Kidney capillary endothelial cell (primary cell): ENCODE data around the gene UBQLN4.

Experiments used
- DNase-seq: peaks from one replicate; pipeline ENCODE4 v3.0.0-alpha.2; 2018; ENCODE audit warnings: low spot score

UBQLN4 gene

DNA sequence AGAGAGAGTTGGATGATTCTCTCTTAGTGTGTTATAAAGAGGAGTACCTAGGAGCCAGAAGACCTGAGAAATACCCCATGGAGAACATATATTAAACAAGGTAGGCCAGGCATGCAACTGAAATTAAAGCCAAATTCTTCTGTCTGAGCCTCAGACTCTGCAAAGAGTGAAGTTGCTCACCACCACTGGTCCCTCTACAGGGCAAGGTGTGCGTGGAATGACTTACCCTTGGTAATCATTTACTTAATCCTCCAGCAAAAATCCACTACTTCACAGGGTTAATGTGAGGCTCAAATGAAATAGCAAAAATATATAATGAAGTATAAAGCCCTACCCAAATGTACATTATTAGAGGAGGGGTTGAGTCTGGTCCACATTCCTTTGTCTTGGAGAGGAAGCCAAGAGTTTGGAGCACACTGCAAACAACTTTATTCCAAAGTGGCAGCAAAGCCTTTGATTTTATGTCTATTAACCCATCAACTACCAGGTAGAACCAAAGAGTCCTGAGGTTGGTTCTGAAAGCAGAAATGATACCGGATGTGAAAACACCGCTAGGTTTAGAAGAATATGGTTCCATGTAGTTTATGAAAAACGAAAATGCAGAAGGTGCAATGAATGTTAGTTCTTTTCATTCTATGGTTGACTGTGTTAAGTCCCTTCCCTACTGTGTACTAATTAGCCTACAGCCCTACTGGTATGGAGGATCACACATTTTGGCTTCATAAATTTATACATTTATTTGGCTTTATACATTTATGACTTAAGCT lies 41.4 kb downstream of the UBQLN4 start:
- DNase-seq = no peak

DNA sequence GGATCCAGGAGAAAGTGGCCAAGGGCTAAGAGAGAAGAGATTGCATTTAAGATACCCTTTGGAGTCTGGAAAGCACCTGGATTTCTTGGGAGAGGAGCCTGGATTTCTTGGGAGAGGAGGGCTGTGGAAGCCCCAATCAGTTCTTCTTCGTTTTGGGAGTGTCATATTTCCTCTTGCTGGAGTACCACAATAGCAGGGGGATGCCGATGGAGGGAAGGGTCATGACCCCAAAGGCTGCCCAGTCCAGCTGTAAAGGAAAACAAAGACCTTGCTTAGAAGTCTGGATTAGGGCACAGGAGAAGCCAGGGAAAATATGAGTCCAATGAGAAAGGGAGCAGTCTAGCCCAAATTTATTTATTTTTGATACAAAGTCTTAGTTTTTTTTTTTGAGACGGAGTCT lies 44.2 kb downstream of the UBQLN4 start:
- DNase-seq = no peak

DNA sequence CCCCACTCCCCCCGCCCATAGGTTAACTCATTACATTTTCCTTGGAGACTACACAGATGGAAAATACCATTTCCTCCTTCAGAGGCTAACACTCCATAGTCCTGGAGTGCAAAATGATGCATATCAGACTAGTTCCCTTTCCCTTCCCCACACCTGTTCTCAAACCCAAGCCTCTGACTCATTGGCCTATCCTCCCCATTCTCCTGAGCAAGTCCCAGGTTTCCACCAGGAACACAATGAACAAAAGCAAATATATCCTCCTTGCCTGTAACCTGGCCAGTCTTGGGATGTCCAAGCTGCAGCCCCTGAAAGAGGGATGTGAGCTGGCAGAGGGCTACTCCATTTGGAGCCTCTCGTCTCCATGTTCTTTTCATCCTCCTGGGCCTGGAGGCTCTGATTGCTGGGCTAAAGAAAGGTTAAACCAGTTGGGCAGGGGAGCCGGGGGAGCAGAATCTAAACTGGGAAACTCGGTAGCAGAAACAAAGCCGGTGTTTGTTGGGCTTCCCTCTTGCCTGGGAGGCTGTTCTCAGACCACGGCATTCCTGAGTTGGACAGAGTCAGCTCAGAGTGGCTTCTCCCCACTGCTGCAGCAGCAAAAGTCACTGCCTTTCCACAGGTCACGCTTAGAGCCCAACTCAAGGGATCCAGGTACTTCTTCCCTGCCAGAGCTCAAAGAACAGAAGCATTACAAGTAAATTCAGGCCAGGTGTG lies 46.8 kb downstream of the UBQLN4 start:
- DNase-seq = no peak

DNA sequence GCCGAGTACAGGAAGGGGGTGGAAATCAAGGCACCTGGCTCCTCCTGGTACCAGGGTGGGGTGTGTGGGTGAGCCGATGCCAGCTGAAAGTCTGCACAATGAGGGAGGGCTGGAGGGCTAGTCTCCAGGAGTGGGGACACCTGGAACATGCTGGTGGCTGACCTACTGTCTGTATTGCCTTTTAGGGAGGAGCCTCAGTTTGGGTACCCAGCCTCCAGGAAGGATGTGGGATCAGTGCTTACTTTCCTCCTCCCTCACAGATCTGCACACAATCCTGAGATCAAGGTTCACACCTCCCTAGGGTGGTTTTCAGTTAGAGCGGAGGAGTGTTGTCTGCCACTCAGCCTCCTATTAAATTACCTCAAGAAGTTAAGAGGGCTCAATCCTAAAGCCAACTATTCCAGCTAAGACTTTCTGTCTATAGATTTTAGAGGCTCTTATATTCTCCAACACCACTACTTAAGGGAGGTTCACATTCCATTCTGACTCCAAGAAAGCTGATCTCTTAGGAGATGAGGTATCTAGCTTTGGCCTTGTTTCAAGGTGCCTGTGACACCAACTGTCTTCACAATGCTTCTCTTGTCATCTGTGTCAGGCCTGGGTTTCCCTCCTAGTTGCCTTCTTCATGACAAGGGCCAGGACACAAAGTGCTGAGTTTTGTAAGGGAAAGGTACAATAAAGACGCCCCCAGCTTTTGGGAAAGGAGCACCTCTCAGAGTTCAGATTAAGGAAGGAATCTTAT lies 48.6 kb downstream of the UBQLN4 start:
- no peak for DNase-seq

DNA sequence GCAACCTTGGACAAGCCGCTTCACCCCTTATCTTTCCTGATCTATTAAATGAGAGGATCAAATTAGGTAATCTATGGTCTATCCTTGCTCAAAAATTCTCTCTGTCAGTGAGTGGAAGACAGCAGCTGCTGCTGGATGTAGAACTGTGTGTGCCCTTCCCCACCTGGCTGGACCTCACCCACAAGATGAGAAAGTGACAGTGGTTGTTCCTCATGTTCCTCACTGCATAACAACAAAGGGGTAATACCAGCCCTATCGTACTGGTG lies 49.7 kb downstream of the UBQLN4 start:
- no peak for DNase-seq

DNA sequence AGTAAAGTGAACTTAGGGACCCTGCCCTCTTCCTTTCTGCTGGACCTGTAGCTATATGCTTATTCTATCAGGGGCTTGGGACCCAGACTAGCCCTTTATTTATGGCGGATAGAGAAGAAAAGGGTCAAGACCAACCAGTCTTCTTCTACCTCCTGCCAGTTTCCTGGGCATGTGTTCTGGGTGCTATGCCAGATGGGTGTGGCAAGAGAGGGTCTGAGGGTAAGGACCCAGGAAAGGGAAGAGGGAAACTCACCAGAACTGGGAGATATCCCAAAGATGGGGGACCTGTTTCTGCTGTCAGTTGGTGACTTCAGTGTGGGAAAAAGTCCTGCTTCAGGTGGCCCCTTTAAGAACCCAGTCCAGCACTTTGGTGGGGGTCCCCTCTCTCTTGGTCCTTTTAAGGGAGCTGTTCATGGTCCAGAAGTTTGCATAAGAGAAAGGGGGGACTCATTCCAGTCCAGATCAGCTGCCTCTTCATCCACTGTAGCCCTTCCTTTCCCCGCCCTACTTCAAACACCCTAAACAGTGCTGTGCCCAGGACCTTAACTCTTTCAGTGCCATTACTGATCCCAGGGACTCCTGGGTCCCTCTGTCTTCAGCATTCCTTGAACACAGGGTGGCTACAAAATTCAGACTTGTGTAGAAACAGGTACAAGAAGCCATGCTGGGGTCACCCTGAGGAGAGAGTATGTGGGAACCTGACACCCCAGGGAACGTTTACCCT lies 51.2 kb downstream of the UBQLN4 start:
- DNase-seq = no peak

DNA sequence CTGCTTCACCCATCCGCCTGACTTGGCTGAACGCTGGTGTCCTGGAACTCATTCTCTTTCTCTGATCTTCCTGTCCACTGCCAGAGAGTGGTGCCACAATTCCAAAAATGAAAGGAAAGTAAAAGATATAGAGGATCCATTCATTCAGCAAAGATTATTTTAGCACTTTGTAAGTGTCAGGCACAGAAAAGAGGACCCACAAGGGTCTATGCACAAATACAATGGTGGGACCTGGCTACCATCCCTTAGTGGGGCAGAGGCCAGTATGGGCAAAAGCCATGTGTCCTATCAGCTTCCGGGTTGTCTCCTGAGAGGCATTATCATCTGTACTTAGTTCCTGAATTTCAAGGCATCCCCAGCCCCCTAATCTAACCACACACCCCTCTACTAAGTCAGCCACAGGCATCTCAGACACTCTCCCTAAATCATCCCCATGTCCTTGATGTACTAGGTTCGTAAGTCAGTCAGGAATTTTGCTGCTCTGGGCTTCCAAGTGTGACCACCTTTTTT lies 51.9 kb downstream of the UBQLN4 start:
- no peak for DNase-seq

DNA sequence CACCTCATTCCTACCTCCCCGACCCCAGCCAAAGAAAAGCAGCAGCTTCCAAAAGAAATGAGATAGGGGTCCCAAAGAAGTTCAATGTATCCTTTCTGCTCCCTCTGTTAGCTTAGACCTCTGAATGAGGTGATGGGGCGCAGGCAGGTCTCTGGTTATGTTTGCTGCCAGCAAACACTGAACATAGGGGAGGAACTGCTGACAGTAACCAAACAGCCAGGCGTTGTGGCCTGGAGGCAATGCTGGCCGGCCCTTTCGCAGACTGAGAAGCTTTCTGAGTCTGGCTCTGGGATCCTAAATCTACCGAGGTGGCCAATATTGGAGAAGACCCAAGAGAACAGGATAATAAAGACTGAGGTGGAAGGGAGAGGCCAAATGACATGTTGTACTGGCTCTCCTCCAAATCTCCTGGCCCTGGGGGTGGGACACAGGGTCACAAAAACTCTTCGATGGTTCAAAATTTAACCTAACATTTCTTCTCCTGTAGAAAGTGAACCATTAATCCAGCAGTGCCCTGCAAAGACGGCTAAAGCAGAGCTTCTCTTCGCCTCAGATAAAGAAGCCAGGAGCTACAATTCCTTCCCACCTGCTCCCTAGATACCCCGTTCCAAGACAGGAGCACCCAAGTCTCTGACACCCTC lies 52.5 kb downstream of the UBQLN4 start:
- DNase-seq = no peak

DNA sequence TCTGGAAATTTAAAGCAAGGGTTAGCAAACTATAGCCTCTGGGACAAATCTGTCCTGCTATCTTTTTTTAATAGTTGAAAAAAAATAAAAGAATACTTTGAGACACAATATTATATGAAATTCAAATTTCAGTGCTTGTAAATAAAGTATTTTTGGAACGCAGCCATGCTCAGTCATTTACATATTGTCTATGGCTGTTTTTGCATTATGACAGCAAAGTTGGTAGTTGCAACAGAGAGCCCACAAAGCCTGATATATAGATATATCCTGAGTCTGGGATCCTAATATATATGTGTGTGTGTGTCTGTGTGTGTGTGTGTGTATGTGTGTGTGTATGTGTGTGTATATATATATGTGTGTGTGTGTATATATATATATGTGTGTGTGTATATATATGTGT lies 53.6 kb downstream of the UBQLN4 start:
- no peak for DNase-seq

DNA sequence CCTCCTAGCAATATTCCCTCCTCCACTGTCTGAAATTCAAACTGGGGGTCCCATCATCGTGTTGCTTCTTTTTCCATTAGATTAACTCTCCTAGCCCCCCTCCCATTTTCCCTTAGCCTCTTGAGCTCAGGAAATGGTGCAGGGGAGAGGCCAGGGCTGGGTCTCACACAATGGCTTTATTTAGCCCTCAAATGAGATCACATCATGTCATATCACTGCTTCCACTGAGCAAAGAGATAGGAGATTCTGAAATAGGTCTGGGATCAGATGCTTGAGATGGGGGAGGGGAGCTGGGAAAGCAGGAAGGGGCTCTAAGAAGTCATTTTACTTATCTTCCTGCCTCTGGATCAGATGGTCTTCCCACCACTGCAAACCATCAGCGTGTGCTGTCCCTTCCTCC lies 57.4 kb downstream of the UBQLN4 start:
- DNase-seq = no peak

DNA sequence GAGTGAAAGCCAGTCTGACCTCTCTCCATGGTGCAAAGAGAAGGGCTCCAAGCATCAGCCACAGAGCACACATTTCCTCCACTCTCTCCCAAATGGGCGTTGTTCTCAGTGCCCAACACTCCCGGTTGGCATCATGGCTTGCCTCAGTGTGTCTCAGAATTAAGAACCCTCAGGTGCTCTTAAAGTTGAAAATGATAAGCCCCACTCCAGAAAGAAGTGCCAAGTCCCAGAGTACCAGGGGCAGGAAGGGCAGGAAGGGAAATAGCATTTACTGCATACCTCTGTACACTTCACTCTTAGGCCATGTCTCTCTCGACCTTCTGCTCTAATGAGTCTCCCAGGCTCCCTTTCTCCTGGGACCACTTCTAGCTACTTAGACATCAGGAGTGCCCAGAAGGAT lies 60.0 kb downstream of the UBQLN4 start:
- DNase-seq = no peak

DNA sequence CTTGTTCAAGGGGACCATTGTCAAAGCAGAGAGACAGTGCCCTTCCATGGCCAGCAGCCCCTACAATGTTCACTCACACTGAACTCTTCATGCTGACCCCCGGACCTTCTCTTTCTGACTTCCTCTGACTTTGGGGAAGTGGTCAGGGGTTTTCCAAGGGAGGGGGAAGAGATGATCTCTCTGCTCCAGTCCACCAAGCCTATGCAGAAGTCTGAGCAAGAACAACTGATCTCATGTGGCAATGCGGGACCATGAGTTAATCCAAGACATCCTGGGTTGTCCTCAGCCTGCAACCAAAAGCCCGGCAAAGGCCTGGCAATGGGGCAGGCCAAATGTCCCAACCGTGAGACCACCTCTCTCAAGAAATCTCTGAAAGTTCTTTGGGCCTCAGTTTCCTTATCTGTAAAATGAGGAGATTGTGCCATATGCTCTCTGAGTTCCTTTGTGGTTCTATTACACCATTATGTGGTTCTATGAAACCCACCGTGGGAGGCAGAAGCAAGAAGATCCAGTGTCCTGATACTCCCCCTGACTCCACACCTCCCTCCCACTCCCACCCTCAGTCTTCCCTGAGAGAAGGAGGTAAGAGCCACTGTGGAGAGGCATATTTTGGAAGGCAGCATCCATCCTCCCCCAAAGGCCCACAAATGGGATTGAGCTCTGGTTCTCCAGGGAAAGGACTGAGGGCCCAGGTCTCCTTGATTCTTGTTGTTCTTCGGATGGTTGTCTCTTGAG lies 63.4 kb downstream of the UBQLN4 start:
- DNase-seq = no peak

DNA sequence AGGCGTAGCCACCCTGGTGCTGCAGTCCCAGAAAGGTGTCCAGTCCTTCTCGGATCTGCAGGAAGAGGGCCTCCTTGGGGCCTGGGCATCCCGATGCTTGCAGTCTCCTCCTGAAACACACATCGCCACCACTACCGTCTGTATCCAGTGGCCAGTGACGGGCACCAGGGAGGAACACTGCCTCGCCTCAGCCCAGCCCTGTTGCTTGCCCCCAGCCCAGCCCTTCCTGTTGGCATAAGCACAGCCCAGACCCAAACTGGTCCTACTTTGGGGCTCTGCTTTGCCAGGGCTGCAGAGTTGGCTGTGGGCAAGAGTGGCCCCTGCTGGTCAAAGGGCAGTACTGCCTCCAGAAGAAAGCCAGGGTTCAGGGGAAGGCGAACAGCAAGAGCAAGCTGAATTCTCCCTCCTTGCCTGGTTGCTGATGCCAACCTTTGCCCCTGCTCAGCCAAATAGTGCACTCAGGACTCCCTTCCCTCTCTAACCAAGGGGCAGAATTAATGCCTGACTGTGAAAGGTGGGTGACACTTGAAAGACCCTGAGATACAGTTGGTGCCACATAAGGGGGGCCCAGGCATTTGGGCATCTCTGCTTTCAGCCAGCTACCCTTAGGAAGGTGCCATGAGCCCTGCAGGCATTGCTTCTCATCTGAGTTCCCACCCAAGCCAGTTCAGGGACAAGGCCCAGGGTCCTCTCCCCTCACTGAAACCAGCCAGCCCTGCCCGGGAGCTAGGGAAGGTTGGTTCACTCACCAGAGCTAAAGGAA lies 64.2 kb downstream of the UBQLN4 start:
- peak; percentile 70 for DNase-seq
